ENCODE data around the gene TMEM109. TPM values are rescaled to one million over a fixed set of nuclear protein-coding genes. Genes with fewer than 3 reads are reported as not detected.

TMEM109 gene
- total RNA-seq, 1 experiment from 2014 or later, result 26.8 TPM

GRCh38 chr11:60925868-60926267, 11.9 kb downstream of the TMEM109 start (continued):
- no peak for TF ChIP-seq TP53 (CRISPR knock-in tag; IDR thresholded peaks at IDR 0.05)
- no peak for TF ChIP-seq ZNF396 (CRISPR knock-in tag; IDR thresholded peaks at IDR 0.05; ENCODE audit: borderline replicate concordance)
- TF ChIP-seq HMGA2 (CRISPR knock-in tag; IDR thresholded peaks at IDR 0.05), result no peak
- TF ChIP-seq GRHL2 (CRISPR knock-in tag; IDR thresholded peaks at IDR 0.05; ENCODE audit: insufficient replicate concordance, severe bottlenecking), result no peak
- TF ChIP-seq, protein P1, sequence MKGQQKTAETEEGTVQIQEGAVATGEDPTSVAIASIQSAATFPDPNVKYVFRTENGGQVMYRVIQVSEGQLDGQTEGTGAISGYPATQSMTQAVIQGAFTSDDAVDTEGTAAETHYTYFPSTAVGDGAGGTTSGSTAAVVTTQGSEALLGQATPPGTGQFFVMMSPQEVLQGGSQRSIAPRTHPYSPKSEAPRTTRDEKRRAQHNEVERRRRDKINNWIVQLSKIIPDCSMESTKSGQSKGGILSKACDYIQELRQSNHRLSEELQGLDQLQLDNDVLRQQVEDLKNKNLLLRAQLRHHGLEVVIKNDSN (CRISPR knock-in tag; IDR thresholded peaks at IDR 0.05), result no peak
- no peak for TF ChIP-seq IRF2 (CRISPR knock-in tag; IDR thresholded peaks at IDR 0.05; ENCODE audit: borderline replicate concordance, low read depth)
- TF ChIP-seq NR3C1 (CRISPR knock-in tag; conservative IDR thresholded peaks at IDR 0.05; ENCODE audit: low read depth), result no peak
- no peak for TF ChIP-seq IRF1 (CRISPR knock-in tag; IDR thresholded peaks at IDR 0.05)
- TF ChIP-seq OVOL2 (CRISPR knock-in tag; IDR thresholded peaks at IDR 0.05; ENCODE audit: borderline replicate concordance), result no peak
- no peak for TF ChIP-seq SP1 (CRISPR knock-in tag; conservative IDR thresholded peaks at IDR 0.05)
- TF ChIP-seq EMX1 (CRISPR knock-in tag; IDR thresholded peaks at IDR 0.05), result no peak
- TF ChIP-seq ZNF232 (CRISPR knock-in tag; IDR thresholded peaks at IDR 0.05), result no peak
- TF ChIP-seq ZNF263 (CRISPR knock-in tag; IDR thresholded peaks at IDR 0.05; ENCODE audit: low read depth), result no peak
- TF ChIP-seq ZNF532 (CRISPR knock-in tag; IDR thresholded peaks at IDR 0.05; ENCODE audit: borderline replicate concordance), result no peak

GRCh38 chr11:60926500-60926899, 12.5 kb downstream of the TMEM109 start:
- H3K9me3 Mint-ChIP-seq, result no peaks in the 10 kb centered on the region
- H3K4me1 Mint-ChIP-seq, result peaks cover 20% of the 10 kb centered on the region
- DNase-seq (ENCODE audit: low spot score), result no peak
- H3K27ac Mint-ChIP-seq, result no peak overlapping the region
- H3K27me3 Mint-ChIP-seq (ENCODE audit: low read depth), result no peaks in the 10 kb centered on the region; the same call in 1 of the 2 replicates
- CTCF ChIA-PET, result interaction anchor here (2.0 kb wide), 1 partner anchor 11 kb away, joined by 4 read pairs; no protein-coding TSS in a partner anchor
- POLR2A ChIA-PET, result no interaction called here
- no peak for ATAC-seq
- peak overlapping the region; percentile 88; the same call in 1 of the 2 replicates for H3K4me3 Mint-ChIP-seq
- H3K36me3 Mint-ChIP-seq, result peaks cover 18% of the 10 kb centered on the region
- TF ChIP-seq, protein P2, sequence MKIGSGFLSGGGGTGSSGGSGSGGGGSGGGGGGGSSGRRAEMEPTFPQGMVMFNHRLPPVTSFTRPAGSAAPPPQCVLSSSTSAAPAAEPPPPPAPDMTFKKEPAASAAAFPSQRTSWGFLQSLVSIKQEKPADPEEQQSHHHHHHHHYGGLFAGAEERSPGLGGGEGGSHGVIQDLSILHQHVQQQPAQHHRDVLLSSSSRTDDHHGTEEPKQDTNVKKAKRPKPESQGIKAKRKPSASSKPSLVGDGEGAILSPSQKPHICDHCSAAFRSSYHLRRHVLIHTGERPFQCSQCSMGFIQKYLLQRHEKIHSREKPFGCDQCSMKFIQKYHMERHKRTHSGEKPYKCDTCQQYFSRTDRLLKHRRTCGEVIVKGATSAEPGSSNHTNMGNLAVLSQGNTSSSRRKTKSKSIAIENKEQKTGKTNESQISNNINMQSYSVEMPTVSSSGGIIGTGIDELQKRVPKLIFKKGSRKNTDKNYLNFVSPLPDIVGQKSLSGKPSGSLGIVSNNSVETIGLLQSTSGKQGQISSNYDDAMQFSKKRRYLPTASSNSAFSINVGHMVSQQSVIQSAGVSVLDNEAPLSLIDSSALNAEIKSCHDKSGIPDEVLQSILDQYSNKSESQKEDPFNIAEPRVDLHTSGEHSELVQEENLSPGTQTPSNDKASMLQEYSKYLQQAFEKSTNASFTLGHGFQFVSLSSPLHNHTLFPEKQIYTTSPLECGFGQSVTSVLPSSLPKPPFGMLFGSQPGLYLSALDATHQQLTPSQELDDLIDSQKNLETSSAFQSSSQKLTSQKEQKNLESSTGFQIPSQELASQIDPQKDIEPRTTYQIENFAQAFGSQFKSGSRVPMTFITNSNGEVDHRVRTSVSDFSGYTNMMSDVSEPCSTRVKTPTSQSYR (CRISPR knock-in tag; IDR thresholded peaks at IDR 0.05), result no peak
- TF ChIP-seq IRF2 (CRISPR knock-in tag; IDR thresholded peaks at IDR 0.05; ENCODE audit: borderline replicate concordance, low read depth) (no peak), SP1 (CRISPR knock-in tag; conservative IDR thresholded peaks at IDR 0.05) (no peak), TEAD4 (CRISPR knock-in tag; IDR thresholded peaks at IDR 0.05) (no peak), JAZF1 (CRISPR knock-in tag; IDR thresholded peaks at IDR 0.05) (no peak), MXD4 (CRISPR knock-in tag; IDR thresholded peaks at IDR 0.05; ENCODE audit: borderline replicate concordance) (no peak), E2F5 (CRISPR knock-in tag; IDR thresholded peaks at IDR 0.05) (no peak), ZNF396 (CRISPR knock-in tag; IDR thresholded peaks at IDR 0.05; ENCODE audit: borderline replicate concordance) (no peak), RELA (CRISPR knock-in tag; IDR thresholded peaks at IDR 0.05; ENCODE audit: borderline replicate concordance) (no peak)
- TF ChIP-seq, protein P3, sequence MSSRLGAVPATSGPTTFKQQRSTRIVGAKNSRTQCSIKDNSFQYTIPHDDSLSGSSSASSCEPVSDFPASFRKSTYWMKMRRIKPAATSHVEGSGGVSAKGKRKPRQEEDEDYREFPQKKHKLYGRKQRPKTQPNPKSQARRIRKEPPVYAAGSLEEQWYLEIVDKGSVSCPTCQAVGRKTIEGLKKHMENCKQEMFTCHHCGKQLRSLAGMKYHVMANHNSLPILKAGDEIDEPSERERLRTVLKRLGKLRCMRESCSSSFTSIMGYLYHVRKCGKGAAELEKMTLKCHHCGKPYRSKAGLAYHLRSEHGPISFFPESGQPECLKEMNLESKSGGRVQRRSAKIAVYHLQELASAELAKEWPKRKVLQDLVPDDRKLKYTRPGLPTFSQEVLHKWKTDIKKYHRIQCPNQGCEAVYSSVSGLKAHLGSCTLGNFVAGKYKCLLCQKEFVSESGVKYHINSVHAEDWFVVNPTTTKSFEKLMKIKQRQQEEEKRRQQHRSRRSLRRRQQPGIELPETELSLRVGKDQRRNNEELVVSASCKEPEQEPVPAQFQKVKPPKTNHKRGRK (CRISPR knock-in tag; IDR thresholded peaks at IDR 0.05; ENCODE audit: borderline replicate concordance), result no peak
- TF ChIP-seq, protein P4, sequence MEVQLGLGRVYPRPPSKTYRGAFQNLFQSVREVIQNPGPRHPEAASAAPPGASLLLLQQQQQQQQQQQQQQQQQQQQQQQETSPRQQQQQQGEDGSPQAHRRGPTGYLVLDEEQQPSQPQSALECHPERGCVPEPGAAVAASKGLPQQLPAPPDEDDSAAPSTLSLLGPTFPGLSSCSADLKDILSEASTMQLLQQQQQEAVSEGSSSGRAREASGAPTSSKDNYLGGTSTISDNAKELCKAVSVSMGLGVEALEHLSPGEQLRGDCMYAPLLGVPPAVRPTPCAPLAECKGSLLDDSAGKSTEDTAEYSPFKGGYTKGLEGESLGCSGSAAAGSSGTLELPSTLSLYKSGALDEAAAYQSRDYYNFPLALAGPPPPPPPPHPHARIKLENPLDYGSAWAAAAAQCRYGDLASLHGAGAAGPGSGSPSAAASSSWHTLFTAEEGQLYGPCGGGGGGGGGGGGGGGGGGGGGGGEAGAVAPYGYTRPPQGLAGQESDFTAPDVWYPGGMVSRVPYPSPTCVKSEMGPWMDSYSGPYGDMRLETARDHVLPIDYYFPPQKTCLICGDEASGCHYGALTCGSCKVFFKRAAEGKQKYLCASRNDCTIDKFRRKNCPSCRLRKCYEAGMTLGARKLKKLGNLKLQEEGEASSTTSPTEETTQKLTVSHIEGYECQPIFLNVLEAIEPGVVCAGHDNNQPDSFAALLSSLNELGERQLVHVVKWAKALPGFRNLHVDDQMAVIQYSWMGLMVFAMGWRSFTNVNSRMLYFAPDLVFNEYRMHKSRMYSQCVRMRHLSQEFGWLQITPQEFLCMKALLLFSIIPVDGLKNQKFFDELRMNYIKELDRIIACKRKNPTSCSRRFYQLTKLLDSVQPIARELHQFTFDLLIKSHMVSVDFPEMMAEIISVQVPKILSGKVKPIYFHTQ (CRISPR knock-in tag; IDR thresholded peaks at IDR 0.05), result no peak
